ENCODE results near the gene RBMXL3.

DNA sequence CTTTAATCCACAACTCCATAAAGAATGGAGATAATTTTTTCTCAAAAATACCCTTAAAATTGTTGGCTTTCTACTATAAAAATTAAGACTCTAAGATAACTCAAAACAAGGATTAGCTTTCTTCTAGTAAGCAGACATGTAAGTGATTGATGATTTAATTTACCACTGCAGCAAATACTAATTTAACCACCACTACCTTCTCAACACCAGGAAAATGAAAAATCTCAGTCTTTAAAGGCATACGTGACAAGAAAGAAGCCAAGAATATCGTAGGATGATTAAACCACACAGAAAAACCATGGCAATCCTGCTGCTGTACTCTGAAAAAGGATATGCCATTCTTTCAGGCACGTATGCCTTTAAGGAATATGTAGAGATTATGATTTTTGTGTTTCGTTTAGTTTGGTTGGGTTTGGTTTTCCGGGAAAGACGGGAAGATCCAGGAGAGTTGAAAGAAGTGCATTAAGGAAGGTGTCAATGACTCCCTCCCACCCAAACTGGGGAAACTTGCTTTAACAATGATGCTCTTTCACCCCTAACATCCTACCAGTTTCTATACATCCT lies 43.8 kb downstream of the RBMXL3 start:
- TF ChIP-seq, protein P1, sequence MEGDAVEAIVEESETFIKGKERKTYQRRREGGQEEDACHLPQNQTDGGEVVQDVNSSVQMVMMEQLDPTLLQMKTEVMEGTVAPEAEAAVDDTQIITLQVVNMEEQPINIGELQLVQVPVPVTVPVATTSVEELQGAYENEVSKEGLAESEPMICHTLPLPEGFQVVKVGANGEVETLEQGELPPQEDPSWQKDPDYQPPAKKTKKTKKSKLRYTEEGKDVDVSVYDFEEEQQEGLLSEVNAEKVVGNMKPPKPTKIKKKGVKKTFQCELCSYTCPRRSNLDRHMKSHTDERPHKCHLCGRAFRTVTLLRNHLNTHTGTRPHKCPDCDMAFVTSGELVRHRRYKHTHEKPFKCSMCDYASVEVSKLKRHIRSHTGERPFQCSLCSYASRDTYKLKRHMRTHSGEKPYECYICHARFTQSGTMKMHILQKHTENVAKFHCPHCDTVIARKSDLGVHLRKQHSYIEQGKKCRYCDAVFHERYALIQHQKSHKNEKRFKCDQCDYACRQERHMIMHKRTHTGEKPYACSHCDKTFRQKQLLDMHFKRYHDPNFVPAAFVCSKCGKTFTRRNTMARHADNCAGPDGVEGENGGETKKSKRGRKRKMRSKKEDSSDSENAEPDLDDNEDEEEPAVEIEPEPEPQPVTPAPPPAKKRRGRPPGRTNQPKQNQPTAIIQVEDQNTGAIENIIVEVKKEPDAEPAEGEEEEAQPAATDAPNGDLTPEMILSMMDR (conservative IDR thresholded peaks at IDR 0.05; ENCODE audit: low read depth, low read length) = no peak
- no peak for TF ChIP-seq EZH2phosphoT487 (IDR thresholded peaks at IDR 0.05; ENCODE audit: borderline replicate concordance, low read length)
